ENCODE measurements around the gene RANGRF.

Gene RANGRF

DNA sequence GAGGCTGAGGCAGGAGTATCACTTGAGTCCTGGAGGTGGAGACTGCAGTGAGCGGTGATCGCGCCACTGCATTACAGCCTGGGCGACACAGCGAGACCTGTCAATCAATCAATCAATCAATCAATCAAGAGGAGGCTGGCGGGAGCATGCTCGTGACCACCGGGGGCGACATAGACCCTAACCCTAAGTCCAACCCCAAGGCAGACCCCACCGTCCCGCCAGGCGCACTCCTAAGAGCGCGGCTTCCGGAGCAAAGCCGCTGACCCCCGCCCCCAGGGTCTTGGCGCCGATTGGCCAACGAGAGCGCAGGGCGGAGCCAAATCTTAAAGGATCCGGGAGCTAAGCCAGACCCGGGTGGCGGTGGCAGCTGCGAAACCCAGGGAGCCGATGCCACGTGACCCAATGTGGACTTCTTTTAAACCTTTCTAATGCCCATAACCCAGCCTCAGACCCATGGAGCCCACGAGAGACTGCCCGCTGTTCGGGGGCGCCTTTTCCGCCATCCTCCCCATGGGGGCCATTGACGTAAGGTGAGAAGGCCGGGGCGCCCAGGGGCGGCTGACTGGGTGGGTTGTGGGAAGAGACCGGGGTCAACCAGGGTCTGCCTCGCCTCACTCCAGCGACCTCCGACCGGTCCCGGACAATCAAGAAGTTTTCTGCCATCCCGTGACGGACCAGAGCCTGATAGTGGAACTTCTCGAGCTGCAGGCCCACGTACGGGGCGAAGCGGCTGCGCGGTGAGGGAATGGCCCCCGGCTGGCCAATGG is at the start of gene RANGRF:
RANGRF (plus strand) TSS at position 335 of the 767 bp plus-strand sequence; CDS start at position 454, 119 bp downstream.
- TF ChIP-seq TEAD4 (IDR thresholded peaks at IDR 0.05): no peak
- no peak for TF ChIP-seq EP300 (IDR thresholded peaks at IDR 0.05; ENCODE audit: borderline replicate concordance)
- TF ChIP-seq CEBPB (IDR thresholded peaks at IDR 0.05): no peak
- TF ChIP-seq REST (IDR thresholded peaks at IDR 0.05; ENCODE audit: low read depth): no peak
- no peak for TF ChIP-seq EGR1 (IDR thresholded peaks at IDR 0.05)
- TF ChIP-seq, protein P1, sequence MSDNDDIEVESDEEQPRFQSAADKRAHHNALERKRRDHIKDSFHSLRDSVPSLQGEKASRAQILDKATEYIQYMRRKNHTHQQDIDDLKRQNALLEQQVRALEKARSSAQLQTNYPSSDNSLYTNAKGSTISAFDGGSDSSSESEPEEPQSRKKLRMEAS (IDR thresholded peaks at IDR 0.05): peak; percentile 78
- TF ChIP-seq YY1 (IDR thresholded peaks at IDR 0.05; ENCODE audit: low read depth): no peak
- TF ChIP-seq TAF1 (IDR thresholded peaks at IDR 0.05; ENCODE audit: low read depth): peak; percentile 64
- TF ChIP-seq USF1 (IDR thresholded peaks at IDR 0.05): peak; percentile 94
- TF ChIP-seq ZBTB7A (IDR thresholded peaks at IDR 0.05; ENCODE audit: low read depth): peak; percentile 78
- TF ChIP-seq FOXM1 (IDR thresholded peaks at IDR 0.05; ENCODE audit: borderline replicate concordance, low read depth): no peak

GRCh38 chr17:8243827-8244226 is 44.6 kb upstream of the RANGRF start:
- TF ChIP-seq EP300 (IDR thresholded peaks at IDR 0.05; ENCODE audit: borderline replicate concordance): no peak
- no peak for TF ChIP-seq RAD21 (IDR thresholded peaks at IDR 0.05; ENCODE audit: low read depth)
- TF ChIP-seq ZBTB7A (IDR thresholded peaks at IDR 0.05; ENCODE audit: low read depth): no peak
- TF ChIP-seq USF1 (IDR thresholded peaks at IDR 0.05): no peak
- TF ChIP-seq REST (IDR thresholded peaks at IDR 0.05; ENCODE audit: low read depth): no peak
- no peak for TF ChIP-seq TAF1 (IDR thresholded peaks at IDR 0.05; ENCODE audit: low read depth)
- TF ChIP-seq EGR1 (IDR thresholded peaks at IDR 0.05): no peak
- TF ChIP-seq CEBPB (IDR thresholded peaks at IDR 0.05): no peak
- no peak for TF ChIP-seq TEAD4 (IDR thresholded peaks at IDR 0.05)
- TF ChIP-seq YY1 (IDR thresholded peaks at IDR 0.05; ENCODE audit: low read depth): no peak
- TF ChIP-seq TCF12 (IDR thresholded peaks at IDR 0.05; ENCODE audit: low read depth): no peak
- TF ChIP-seq, protein P1 (IDR thresholded peaks at IDR 0.05): no peak

DNA sequence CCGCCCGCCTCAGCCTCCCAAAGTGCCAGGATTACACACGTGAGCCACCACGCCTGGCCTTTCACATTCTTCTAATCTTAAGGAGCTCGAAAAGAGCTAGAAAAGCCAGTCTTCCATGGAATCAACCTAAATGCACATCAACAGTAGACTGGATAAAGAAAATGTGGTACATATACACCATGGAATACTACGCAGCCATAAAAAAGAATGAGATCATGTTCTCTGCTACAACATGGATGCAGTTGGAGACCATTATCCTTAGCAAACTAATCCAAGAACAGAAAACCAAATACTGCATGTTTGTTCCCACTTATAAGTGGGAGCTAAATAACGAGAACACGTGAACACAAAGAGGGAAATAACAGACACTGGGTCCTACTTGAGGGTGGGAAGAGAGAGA is 43.7 kb upstream of the RANGRF start:
- TF ChIP-seq EGR1 (IDR thresholded peaks at IDR 0.05) (no peak), TEAD4 (IDR thresholded peaks at IDR 0.05) (no peak), CEBPB (IDR thresholded peaks at IDR 0.05) (no peak), FOXM1 (IDR thresholded peaks at IDR 0.05; ENCODE audit: borderline replicate concordance, low read depth) (no peak), CREB1 (IDR thresholded peaks at IDR 0.05; ENCODE audit: low read depth) (no peak), RAD21 (IDR thresholded peaks at IDR 0.05; ENCODE audit: low read depth) (no peak), EP300 (IDR thresholded peaks at IDR 0.05; ENCODE audit: borderline replicate concordance) (no peak), USF1 (IDR thresholded peaks at IDR 0.05) (no peak)

DNA sequence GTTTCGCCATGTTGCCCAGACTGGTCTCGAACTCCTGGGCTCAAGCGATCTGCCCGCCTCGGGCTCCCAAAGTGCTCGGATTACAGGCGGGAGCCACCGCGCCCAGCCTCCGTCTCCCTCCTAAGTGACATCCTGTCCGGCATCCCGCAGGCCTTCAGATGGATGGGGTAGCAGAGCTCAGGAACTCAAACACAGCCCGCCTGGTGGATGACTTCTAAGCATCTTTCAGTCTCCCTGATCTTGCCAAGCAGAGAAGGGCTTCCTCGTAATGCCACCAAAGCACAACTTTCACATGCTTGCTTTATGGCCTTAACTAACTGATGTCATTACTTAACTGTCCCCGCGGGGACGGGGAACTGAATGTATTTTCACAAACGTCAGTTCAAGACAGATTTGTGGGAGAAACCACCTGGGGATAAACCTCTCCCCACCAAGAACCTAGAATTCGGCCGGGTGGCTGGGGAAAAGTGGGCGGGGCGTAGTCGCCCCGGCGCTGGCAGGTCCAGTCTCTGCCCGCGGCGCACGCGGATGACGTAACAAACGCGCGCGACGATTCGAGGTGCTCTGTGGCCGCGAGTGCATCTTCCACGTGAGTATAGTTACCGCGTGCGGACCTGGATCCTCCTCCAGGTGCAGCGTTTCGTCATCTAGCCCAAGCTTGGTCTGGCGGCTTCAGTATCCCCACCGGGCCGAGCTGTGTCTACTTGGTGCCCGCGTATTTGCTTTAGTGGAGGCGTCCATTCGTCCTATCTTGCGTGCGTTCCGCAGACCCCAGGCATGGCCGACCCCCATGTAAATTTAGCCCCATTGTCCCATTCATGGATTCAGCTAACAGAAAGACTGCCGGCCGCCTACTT is 39.5 kb upstream of the RANGRF start, which contains the start of gene PFAS:
PFAS (plus strand) TSS at position 539 of the 857 bp plus-strand sequence. CDS start 4,649 bp downstream, outside the sequence.
- no peak; the same call in 1 of the 2 replicates for TF ChIP-seq TEAD4 (IDR thresholded peaks at IDR 0.05)
- TF ChIP-seq CREB1 (IDR thresholded peaks at IDR 0.05; ENCODE audit: low read depth): peak; percentile 96
- no peak; the same call in none of the 2 replicates for TF ChIP-seq TAF1 (IDR thresholded peaks at IDR 0.05; ENCODE audit: low read depth)
- no peak for TF ChIP-seq CEBPB (IDR thresholded peaks at IDR 0.05)
- no peak for TF ChIP-seq RAD21 (IDR thresholded peaks at IDR 0.05; ENCODE audit: low read depth)
- TF ChIP-seq ZBTB7A (IDR thresholded peaks at IDR 0.05; ENCODE audit: low read depth): no peak
- TF ChIP-seq EGR1 (IDR thresholded peaks at IDR 0.05): no peak
- TF ChIP-seq TCF12 (IDR thresholded peaks at IDR 0.05; ENCODE audit: low read depth): peak; percentile 42; the same call in 1 of the 2 replicates
- TF ChIP-seq FOXM1 (IDR thresholded peaks at IDR 0.05; ENCODE audit: borderline replicate concordance, low read depth): 0 out of 2 replicates have a peak, but pooled peaks have one; percentile 8
- no peak for TF ChIP-seq REST (IDR thresholded peaks at IDR 0.05; ENCODE audit: low read depth)
- TF ChIP-seq, protein P1 (IDR thresholded peaks at IDR 0.05): peak; percentile 99
- TF ChIP-seq YY1 (IDR thresholded peaks at IDR 0.05; ENCODE audit: low read depth): peak; percentile 55
- 0 out of 2 replicates have a peak, but pooled peaks have one; percentile 7 for TF ChIP-seq NFIC (IDR thresholded peaks at IDR 0.05)
- peak; percentile 61 for TF ChIP-seq USF1 (IDR thresholded peaks at IDR 0.05)
- TF ChIP-seq EP300 (IDR thresholded peaks at IDR 0.05; ENCODE audit: borderline replicate concordance): no peak; the same call in 1 of the 2 replicates
